ENCODE data around the gene PUS7L. TPM values are rescaled to one million over a fixed set of nuclear protein-coding genes. Genes with fewer than 3 reads are reported as not detected.

The PUS7L gene
- total RNA-seq, 1 experiment from 2014 or later, result 15.3 TPM

DNA sequence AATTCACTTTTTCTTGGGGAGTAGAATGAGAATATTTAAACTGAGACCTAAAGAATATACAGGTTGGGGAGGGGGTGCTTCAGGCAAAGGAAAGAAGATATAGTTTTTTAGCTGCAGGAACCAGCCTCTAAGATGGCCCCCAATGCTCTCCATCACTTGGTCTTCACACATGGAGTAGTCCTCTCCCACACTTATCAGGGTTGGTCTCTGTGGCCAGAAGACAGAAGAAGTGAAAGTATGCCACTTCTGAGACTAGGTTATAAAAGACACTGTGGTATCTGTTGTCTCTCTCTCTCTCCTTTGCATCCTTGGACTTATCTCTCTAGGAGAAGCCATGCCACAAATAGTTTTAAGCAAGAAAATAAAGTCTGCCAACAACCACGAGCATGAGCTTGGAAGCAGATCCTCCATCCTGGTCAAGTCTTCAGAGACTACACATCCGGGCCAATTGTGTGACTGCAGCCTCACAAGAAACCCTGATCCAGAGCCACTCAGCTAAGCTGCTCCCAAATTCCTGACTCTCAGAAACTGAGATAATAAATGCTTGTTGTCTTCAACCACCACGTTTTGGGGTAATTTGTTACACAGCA lies 18.0 kb downstream of the PUS7L start (continued):
- TF ChIP-seq ZFX (IDR thresholded peaks at IDR 0.05), result no peak

- no peak overlapping the region for H2AFZ ChIP-seq (ENCODE audit: low read depth, low read length, poor library complexity, severe bottlenecking)
- intact Hi-C loops (cut with micrococcal nuclease), result no loop called here
- peaks cover 3 to 16% of the 10 kb centered on the region in 2 experiments; a peak in 2 of 4 replicates for H3K36me3 ChIP-seq (ENCODE audit: control insufficient read depth in 1 of 2, insufficient read depth in 2 of 2, low read length in 2 of 2)
- no peaks in the 10 kb centered on the region for H3K9me2 ChIP-seq (ENCODE audit: insufficient read depth)
- no peaks in the 10 kb centered on the region for H3K4me1 ChIP-seq (ENCODE audit: control insufficient read depth in 1 of 2, insufficient read depth in 2 of 2, low read length in 2 of 2)
- no peaks in the 10 kb centered on the region for H3K27me3 ChIP-seq (ENCODE audit: insufficient read depth, low read length)
- H3K79me2 ChIP-seq (ENCODE audit: insufficient read depth, low read length), result no peaks in the 10 kb centered on the region
- no peak overlapping the region for H3K4me2 ChIP-seq (ENCODE audit: low read length)
- no peaks in the 10 kb centered on the region for H4K20me1 ChIP-seq (ENCODE audit: insufficient read depth)
- no TSS peak for BruUV-seq (replicated peaks)
- H3K9ac ChIP-seq (ENCODE audit: low read length), result no peak overlapping the region
- no peak overlapping the region for H3K27ac ChIP-seq (ENCODE audit: low read depth, low read length)
- DNase-seq (ENCODE audit: low read depth, low spot score), result no peak
- ChIA-PET RAD21 (ENCODE audit: low non-redundant PET in 1 of 2, low total read pairs in 2 of 2, uncharacterized antibody in 2 of 2, unreplicated experiment in 2 of 2) (no interaction called here), POLR2A (no interaction called here), CTCF (no interaction called here)
- no peak overlapping the region for H3K4me3 ChIP-seq (replicated peaks in 1 of 2; ENCODE audit: low read depth in 1 of 2, low read length in 2 of 2)
- TF ChIP-seq RAD21 (IDR thresholded peaks at IDR 0.05; ENCODE audit: low read depth), result no peak
- no peak for TF ChIP-seq FOSL1 (IDR thresholded peaks at IDR 0.05; ENCODE audit: low read depth)
- no peak for TF ChIP-seq CBX3 (IDR thresholded peaks at IDR 0.05; ENCODE audit: low read depth)
- no peak for TF ChIP-seq JUND (IDR thresholded peaks at IDR 0.05)
- TF ChIP-seq EGR1 (IDR thresholded peaks at IDR 0.05; ENCODE audit: low read depth), result no peak
- TF ChIP-seq, protein P1, sequence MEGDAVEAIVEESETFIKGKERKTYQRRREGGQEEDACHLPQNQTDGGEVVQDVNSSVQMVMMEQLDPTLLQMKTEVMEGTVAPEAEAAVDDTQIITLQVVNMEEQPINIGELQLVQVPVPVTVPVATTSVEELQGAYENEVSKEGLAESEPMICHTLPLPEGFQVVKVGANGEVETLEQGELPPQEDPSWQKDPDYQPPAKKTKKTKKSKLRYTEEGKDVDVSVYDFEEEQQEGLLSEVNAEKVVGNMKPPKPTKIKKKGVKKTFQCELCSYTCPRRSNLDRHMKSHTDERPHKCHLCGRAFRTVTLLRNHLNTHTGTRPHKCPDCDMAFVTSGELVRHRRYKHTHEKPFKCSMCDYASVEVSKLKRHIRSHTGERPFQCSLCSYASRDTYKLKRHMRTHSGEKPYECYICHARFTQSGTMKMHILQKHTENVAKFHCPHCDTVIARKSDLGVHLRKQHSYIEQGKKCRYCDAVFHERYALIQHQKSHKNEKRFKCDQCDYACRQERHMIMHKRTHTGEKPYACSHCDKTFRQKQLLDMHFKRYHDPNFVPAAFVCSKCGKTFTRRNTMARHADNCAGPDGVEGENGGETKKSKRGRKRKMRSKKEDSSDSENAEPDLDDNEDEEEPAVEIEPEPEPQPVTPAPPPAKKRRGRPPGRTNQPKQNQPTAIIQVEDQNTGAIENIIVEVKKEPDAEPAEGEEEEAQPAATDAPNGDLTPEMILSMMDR (IDR thresholded peaks at IDR 0.05 in 2 of 3, conservative IDR thresholded peaks at IDR 0.05 in 1 of 3; ENCODE audit: borderline replicate concordance in 1 of 3, insufficient read depth in 1 of 3, low read depth in 2 of 3, low read length in 2 of 3), result no peak
- TF ChIP-seq TCF7L2 (IDR thresholded peaks at IDR 0.05; ENCODE audit: borderline replicate concordance, extremely low read depth, insufficient read depth, insufficient read length), result no peak
- no peak for TF ChIP-seq REST (IDR thresholded peaks at IDR 0.05; ENCODE audit: low read depth)
- no peak for TF ChIP-seq YY1 (IDR thresholded peaks at IDR 0.05; ENCODE audit: extremely low read depth, insufficient replicate concordance, low read depth, low read length)
- TF ChIP-seq ZNF274 (IDR thresholded peaks at IDR 0.05; ENCODE audit: low read depth, low read length), result no peak
- ATAC-seq, result no peak
- no peaks in the 10 kb centered on the region for H3K9me3 ChIP-seq (ENCODE audit: control insufficient read depth in 1 of 2, insufficient read depth in 1 of 2, low read depth in 1 of 2, low read length in 2 of 2)
Measured at GRCh38 chr12:43737646-43738045, 20.9 kb downstream of the PUS7L start.

All from HCT116 (cell line).